K562 (cell line): ENCODE data around the gene COL28A1. TPM values are rescaled to one million over a fixed set of nuclear protein-coding genes. Genes with fewer than 3 reads are reported as not detected.

Source experiments
- ATAC-seq: fragments of 200-7000 bp; cut with Tn5 transposase; 3 replicates; pipeline ENCODE4 v1.9.1; 2020; ENCODE audit warnings: moderate library complexity
- BruUV-seq: library from RNA; stranded (reverse); fragments of 400-500 nt; replicated peaks from 2 replicates; lab custom pipeline; 2021; lab: Mats Ljungman, UMichigan
- CTCF ChIA-PET: fragments of 300-600 bp; formaldehyde crosslinking; extraction: SDS; loops from one replicate; lab custom pipeline; 2021; ENCODE audit warnings: low intra/inter-chr PET ratio; lab: Yijun Ruan, JAX
- POLR2A ChIA-PET: fragments of 300-600, 350-650 bp; sonication (Branson Sonifier 250); formaldehyde crosslinking; extraction: SDS; loops from one replicate; lab custom pipeline; 2021; ENCODE audit warnings: antibody characterized with exemption, inconsistent platforms; lab: Yijun Ruan, JAX
- DNase-seq, 4 experiments: peaks; one replicate each; pipeline versions ENCODE4 v3.0.0 to v3.0.0-alpha.2; 2011 to 2018; ENCODE audit warnings: low spot score in 3 of 4, mixed read lengths in 3 of 4; ENCODE audit errors: extremely low read depth in 1 of 4
- FAIRE-seq: peaks from 2 replicates; lab custom pipeline; 2011; peaks lifted over from hg19 to GRCh38; lab: Jason Lieb, UNC
- H2AFZ ChIP-seq: 2 replicates; pipeline ENCODE4 v1.6.0; 2011; ENCODE audit warnings: low read depth, low read length, control low read depth, inconsistent platforms
- H3K27ac ChIP-seq: fragments of 200-600 bp; 3 replicates; pipeline ENCODE4 v1.8.0; 2011; ENCODE audit warnings: low read depth, mild to moderate bottlenecking, control low read depth, inconsistent platforms, low read length, moderate library complexity, mixed read lengths; ENCODE audit errors: extremely low read depth
- H3K27me3 ChIP-seq, 2 experiments: fragments of 300-600 bp in 1 of 2; 2 replicates in 1 of 2; 3 replicates in 1 of 2; pipeline versions ENCODE4 v1.6.0 to v1.8.0; 2011; ENCODE audit warnings: inconsistent platforms in 2 of 2, low read length in 2 of 2, mild to moderate bottlenecking in 1 of 2, mixed read lengths in 1 of 2, moderate library complexity in 1 of 2; ENCODE audit not compliant: control insufficient read depth in 2 of 2, insufficient read depth in 2 of 2
- H3K36me3 ChIP-seq: fragments of 300-600 bp; 3 replicates; pipeline ENCODE4 v1.8.0; 2011; ENCODE audit warnings: mild to moderate bottlenecking, low read length, inconsistent platforms; ENCODE audit not compliant: control insufficient read depth, insufficient read depth
- H3K4me1 ChIP-seq, 2 experiments: fragments of 200-600 bp in 1 of 2; replicated peaks in 1 of 2; 2 replicates in 1 of 2; 3 replicates in 1 of 2; pipeline versions ENCODE4 v1.5.1 to v1.8.0; 2011; ENCODE audit warnings: inconsistent platforms in 2 of 2, low read length in 2 of 2, mild to moderate bottlenecking in 1 of 2, mixed read lengths in 1 of 2, moderate library complexity in 1 of 2; ENCODE audit not compliant: control insufficient read depth in 2 of 2, insufficient read depth in 2 of 2
- H3K4me2 ChIP-seq: 2 replicates; pipeline ENCODE4 v1.6.1; 2011; ENCODE audit warnings: low read length, control low read depth, inconsistent platforms, mixed read lengths; ENCODE audit not compliant: insufficient read depth
- H3K4me3 ChIP-seq: fragments of 200-600 bp; sonication (generic), shearing (Covaris generic); 2 replicates; pipeline ENCODE4 v1.5.1; 2016; ENCODE audit warnings: control low read depth, inconsistent platforms
- H3K79me2 ChIP-seq: fragments of 200-600 bp; 3 replicates; pipeline ENCODE4 v1.8.0; 2011; ENCODE audit warnings: low read length, inconsistent platforms; ENCODE audit not compliant: control insufficient read depth, insufficient read depth
- H3K9ac ChIP-seq, 2 experiments: 2 replicates each; pipeline versions ENCODE4 v1.6.0 to v1.6.1; 2011; ENCODE audit warnings: low read depth in 2 of 2, low read length in 2 of 2, control low read depth in 1 of 2, inconsistent platforms in 1 of 2, mild to moderate bottlenecking in 1 of 2, mixed read lengths in 1 of 2; ENCODE audit not compliant: insufficient read depth in 1 of 2
- H3K9me1 ChIP-seq: one replicate; pipeline ENCODE4 v1.6.0; 2011; ENCODE audit warnings: inconsistent platforms, mild to moderate bottlenecking, low read length, moderate library complexity; ENCODE audit not compliant: control insufficient read depth, insufficient read depth
- H3K9me3 ChIP-seq: replicated peaks from 2 replicates; pipeline ENCODE4 v1.5.1; 2011; ENCODE audit warnings: low read depth, low read length, inconsistent platforms; ENCODE audit not compliant: control insufficient read depth, insufficient read depth
- H4K20me1 ChIP-seq: replicated peaks from 2 replicates; pipeline ENCODE4 v1.6.1; 2011; ENCODE audit warnings: low read length, inconsistent platforms, mixed read lengths; ENCODE audit not compliant: control insufficient read depth, insufficient read depth
- EZH2 ChIP-seq: IDR thresholded peaks from 2 replicates; pipeline ENCODE4 v1.6.1; 2012; ENCODE audit warnings: low read depth, mild to moderate bottlenecking, inconsistent platforms, low read length, borderline replicate concordance
- HNRNPL ChIP-seq: fragments of 200-400 bp; formaldehyde crosslinking; IDR thresholded peaks from 2 replicates; pipeline ENCODE4 v1.6.1; 2017; ENCODE audit warnings: low read depth, mild to moderate bottlenecking, low read length
- NCOA2 ChIP-seq, 2 experiments: fragments of 450-650 bp; IDR thresholded peaks; 2 replicates each; pipeline ENCODE4 v1.6.1; 2018; ENCODE audit warnings: mild to moderate bottlenecking in 2 of 2, moderate library complexity in 1 of 2; ENCODE audit not compliant: partially characterized antibody in 2 of 2
- PTRF ChIP-seq: fragments of 450-650 bp; IDR thresholded peaks from 2 replicates; pipeline ENCODE4 v1.6.1; 2016; ENCODE audit warnings: mild to moderate bottlenecking, missing genetic modification characterization, missing compliant biosample characterization
- RAD21 ChIP-seq, 2 experiments: fragments of 250-450 bp in 1 of 2; fragments of 450-650 bp in 1 of 2; sonication (Bioruptor Pico) in 1 of 2; formaldehyde crosslinking in 1 of 2; IDR thresholded peaks in 1 of 2; conservative IDR thresholded peaks in 1 of 2; 2 replicates each; pipeline versions ENCODE4 v1.4.0 to v1.8.0; 2020 to 2022; ENCODE audit warnings: mild to moderate bottlenecking in 2 of 2, moderate library complexity in 1 of 2
- SMC3 ChIP-seq: conservative IDR thresholded peaks from 2 replicates; pipeline ENCODE4 v1.6.1; 2011; ENCODE audit warnings: low read depth, low read length, improper control_type of control experiment; ENCODE audit not compliant: insufficient read depth
- SREBF1 ChIP-seq: fragments of 150-350 bp; IDR thresholded peaks from 2 replicates; pipeline ENCODE4 v1.6.1; 2014; ENCODE audit warnings: antibody characterized with exemption, low read depth, low read length, borderline replicate concordance
- TAF1 ChIP-seq: IDR thresholded peaks from 2 replicates; pipeline ENCODE4 v1.6.1; 2011; ENCODE audit warnings: mild to moderate bottlenecking, low read length, moderate library complexity; ENCODE audit not compliant: insufficient read depth, control insufficient read depth, severe bottlenecking; ENCODE audit errors: extremely low read depth
- TCF7 ChIP-seq: sonication (generic); IDR thresholded peaks from 2 replicates; pipeline ENCODE4 v1.6.1; 2016; ENCODE audit warnings: antibody characterized with exemption, borderline replicate concordance
- TEAD2 ChIP-seq: fragments of 450-650 bp; IDR thresholded peaks from 2 replicates; pipeline ENCODE4 v1.6.1; 2016; ENCODE audit warnings: missing genetic modification characterization, control low read depth, missing compliant biosample characterization
- ZBTB8A ChIP-seq: fragments of 450-650 bp; IDR thresholded peaks from 2 replicates; pipeline ENCODE4 v1.6.1; 2018; ENCODE audit warnings: mild to moderate bottlenecking, moderate library complexity; ENCODE audit not compliant: partially characterized antibody
- ZC3H8 ChIP-seq: fragments of 450-650 bp; IDR thresholded peaks from 2 replicates; pipeline ENCODE4 v1.6.1; 2017
- ZNF436 ChIP-seq: fragments of 250-450, 450-650 bp; sonication (Bioruptor Pico); formaldehyde crosslinking; IDR thresholded peaks from 2 replicates; pipeline ENCODE4 v1.7.0; 2020; ENCODE audit warnings: mild to moderate bottlenecking
- WGBS: fragments of 100-300 bp; shearing (Covaris generic); methylation state at CpG from one replicate; pipeline ENCODE4 v1.1.6; 2016; ENCODE audit warnings: low coverage, mixed read lengths; ENCODE audit not compliant: insufficient coverage; ENCODE audit errors: missing lambda C conversion rate; 5-methylcytosine and 5-hydroxymethylcytosine counted together
- in situ Hi-C: fragments of 300-500 bp; cut with MboI; formaldehyde crosslinking; loops from 4 replicates; pipeline ENCODE4 v1.15.0; 2018; ENCODE audit warnings: inconsistent platforms, mixed read lengths
- intact Hi-C: fragments of 100-400 bp; cut with micrococcal nuclease; formaldehyde crosslinking; loops from 2 replicates; pipeline ENCODE4 v1.14.2; 2022
- polyA plus RNA-seq, 8 experiments: library from polyadenylated mRNA; depleted of rRNA in 4 of 8; stranded (reverse) in 5 of 8; unstranded in 3 of 8; fragments of >200 nt; fragmentation: Nextera tagmentation in 2 of 8; fragmentation: Illumina TruSeq in 1 of 8; extraction: Ambion mirVana in 2 of 8; extraction: Trizol in 1 of 8; gene quantifications; 2 replicates each; pipeline versions ENCODE4 v1.2.1 to v1.2.3, GENCODE V29; 2011 to 2014; ENCODE audit warnings: inconsistent platforms in 1 of 8, missing spikeins in 1 of 8
- total RNA-seq, 7 experiments: library from RNA; depleted of rRNA in 6 of 7; stranded (reverse); fragments of >200 nt in 6 of 7; fragmentation: Illumina TruSeq in 2 of 7; extraction: Trizol in 2 of 7; gene quantifications; 2 replicates each; pipeline versions ENCODE4 v1.2.1 to v1.2.3, GENCODE V29; 2011 to 2021; ENCODE audit warnings: low replicate concordance in 1 of 7
- TF ChIP-seq, protein P1 (sequence below): fragments of 250-450 bp; sonication (Bioruptor Pico); IDR thresholded peaks from 2 replicates; pipeline ENCODE4 v1.9.0; 2021; ENCODE audit warnings: mild to moderate bottlenecking, inconsistent platforms
- TF ChIP-seq, protein P2 (sequence below): fragments of 250-450 bp; sonication (Bioruptor Pico); IDR thresholded peaks from 2 replicates; pipeline ENCODE4 v1.8.0; 2021; ENCODE audit warnings: borderline replicate concordance, mild to moderate bottlenecking, moderate library complexity; ENCODE audit not compliant: poor library complexity, severe bottlenecking
- TF ChIP-seq, protein P3 (sequence below): fragments of 250-450 bp; sonication (Bioruptor Pico); IDR thresholded peaks from 2 replicates; pipeline ENCODE4 v1.5.1; 2021; ENCODE audit warnings: mild to moderate bottlenecking
- TF ChIP-seq, protein P4 (sequence below): fragments of 450-650 bp; formaldehyde crosslinking; IDR thresholded peaks from 2 replicates; pipeline ENCODE4 v1.4.0; 2022; ENCODE audit warnings: missing genetic modification characterization

COL28A1 gene
- total and polyA plus RNA-seq, 9 of the 15 experiments (the other 6 are each of a cell fraction or from before 2014, with no cell fraction given), result 0.03 to 0.13 (median 0.05) TPM; not detected in 3

DNA sequence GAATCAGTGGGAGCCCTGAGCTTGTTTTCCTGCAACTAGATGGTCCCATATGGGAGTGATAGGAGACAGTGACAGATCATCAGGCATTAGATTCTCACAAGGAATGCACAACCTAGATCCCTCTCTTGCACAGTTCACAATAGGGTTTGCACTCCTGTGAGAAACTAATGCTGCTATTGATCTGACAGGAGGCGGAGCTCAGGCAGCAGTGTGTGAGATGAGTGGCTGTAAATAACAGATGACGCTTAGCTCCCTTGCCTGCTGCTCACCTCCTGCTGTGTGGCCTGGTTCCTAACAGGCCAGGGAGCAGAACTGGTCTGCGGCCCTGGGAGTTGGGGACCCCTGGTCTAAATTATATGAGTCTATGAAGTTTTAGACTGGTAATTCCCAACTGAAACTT is 34.9 kb upstream of the COL28A1 start:
- no peak overlapping the region for H3K4me3 ChIP-seq
- no TSS peak for BruUV-seq
- DNase-seq (no peak), FAIRE-seq (no peak), ATAC-seq (no peak)
- intact Hi-C loops, result no loop called here
- no peaks in the 10 kb centered on the region for H3K9me1 ChIP-seq
- no peaks in the 10 kb centered on the region for H3K9me3 ChIP-seq
- CTCF ChIA-PET, result no interaction called here
- no peak overlapping the region for H3K4me2 ChIP-seq
- POLR2A ChIA-PET, result no interaction called here
- H3K4me1 ChIP-seq, result peaks cover 9 to 10% of the 10 kb centered on the region in 2 experiments; a peak in 4 of 5 replicates
- H4K20me1 ChIP-seq, result no peaks in the 10 kb centered on the region
- WGBS, result 76% methylated on average over 3 of the region's 3 CpGs
- TF ChIP-seq ZNF436 (CRISPR knock-in tag), result no peak
- TF ChIP-seq RAD21 (CRISPR knock-in tag; conservative IDR thresholded peaks at IDR 0.05 in 1 of 2, IDR thresholded peaks at IDR 0.05 in 1 of 2), result no peak
- no peak for TF ChIP-seq TEAD2 (tag)
- TF ChIP-seq HNRNPL, result no peak
- TF ChIP-seq, protein P1, sequence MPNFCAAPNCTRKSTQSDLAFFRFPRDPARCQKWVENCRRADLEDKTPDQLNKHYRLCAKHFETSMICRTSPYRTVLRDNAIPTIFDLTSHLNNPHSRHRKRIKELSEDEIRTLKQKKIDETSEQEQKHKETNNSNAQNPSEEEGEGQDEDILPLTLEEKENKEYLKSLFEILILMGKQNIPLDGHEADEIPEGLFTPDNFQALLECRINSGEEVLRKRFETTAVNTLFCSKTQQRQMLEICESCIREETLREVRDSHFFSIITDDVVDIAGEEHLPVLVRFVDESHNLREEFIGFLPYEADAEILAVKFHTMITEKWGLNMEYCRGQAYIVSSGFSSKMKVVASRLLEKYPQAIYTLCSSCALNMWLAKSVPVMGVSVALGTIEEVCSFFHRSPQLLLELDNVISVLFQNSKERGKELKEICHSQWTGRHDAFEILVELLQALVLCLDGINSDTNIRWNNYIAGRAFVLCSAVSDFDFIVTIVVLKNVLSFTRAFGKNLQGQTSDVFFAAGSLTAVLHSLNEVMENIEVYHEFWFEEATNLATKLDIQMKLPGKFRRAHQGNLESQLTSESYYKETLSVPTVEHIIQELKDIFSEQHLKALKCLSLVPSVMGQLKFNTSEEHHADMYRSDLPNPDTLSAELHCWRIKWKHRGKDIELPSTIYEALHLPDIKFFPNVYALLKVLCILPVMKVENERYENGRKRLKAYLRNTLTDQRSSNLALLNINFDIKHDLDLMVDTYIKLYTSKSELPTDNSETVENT (CRISPR knock-in tag), result no peak
- TF ChIP-seq ZBTB8A, result no peak
- no peak for TF ChIP-seq ZC3H8
- TF ChIP-seq, protein P2, sequence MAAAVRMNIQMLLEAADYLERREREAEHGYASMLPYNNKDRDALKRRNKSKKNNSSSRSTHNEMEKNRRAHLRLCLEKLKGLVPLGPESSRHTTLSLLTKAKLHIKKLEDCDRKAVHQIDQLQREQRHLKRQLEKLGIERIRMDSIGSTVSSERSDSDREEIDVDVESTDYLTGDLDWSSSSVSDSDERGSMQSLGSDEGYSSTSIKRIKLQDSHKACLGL (CRISPR knock-in tag), result no peak
- TF ChIP-seq SMC3, result no peak
- TF ChIP-seq SREBF1, result no peak
- TF ChIP-seq, protein P3, sequence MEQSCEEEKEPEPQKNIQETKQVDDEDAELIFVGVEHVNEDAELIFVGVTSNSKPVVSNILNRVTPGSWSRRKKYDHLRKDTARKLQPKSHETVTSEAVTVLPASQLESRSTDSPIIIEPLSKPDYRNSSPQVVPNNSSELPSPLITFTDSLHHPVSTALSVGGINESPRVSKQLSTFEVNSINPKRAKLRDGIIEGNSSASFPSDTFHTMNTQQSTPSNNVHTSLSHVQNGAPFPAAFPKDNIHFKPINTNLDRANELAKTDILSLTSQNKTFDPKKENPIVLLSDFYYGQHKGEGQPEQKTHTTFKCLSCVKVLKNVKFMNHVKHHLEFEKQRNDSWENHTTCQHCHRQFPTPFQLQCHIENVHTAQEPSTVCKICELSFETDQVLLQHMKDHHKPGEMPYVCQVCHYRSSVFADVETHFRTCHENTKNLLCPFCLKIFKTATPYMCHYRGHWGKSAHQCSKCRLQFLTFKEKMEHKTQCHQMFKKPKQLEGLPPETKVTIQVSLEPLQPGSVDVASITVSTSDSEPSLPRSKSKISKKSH (CRISPR knock-in tag), result no peak
- TF ChIP-seq TCF7, result no peak
- TF ChIP-seq, protein P4, sequence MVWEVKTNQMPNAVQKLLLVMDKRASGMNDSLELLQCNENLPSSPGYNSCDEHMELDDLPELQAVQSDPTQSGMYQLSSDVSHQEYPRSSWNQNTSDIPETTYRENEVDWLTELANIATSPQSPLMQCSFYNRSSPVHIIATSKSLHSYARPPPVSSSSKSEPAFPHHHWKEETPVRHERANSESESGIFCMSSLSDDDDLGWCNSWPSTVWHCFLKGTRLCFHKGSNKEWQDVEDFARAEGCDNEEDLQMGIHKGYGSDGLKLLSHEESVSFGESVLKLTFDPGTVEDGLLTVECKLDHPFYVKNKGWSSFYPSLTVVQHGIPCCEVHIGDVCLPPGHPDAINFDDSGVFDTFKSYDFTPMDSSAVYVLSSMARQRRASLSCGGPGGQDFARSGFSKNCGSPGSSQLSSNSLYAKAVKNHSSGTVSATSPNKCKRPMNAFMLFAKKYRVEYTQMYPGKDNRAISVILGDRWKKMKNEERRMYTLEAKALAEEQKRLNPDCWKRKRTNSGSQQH (CRISPR knock-in tag), result no peak
- TF ChIP-seq TAF1, result no peak
- TF ChIP-seq PTRF (tag), result no peak
- TF ChIP-seq EZH2, result no peak
- TF ChIP-seq NCOA2 (IDR thresholded peaks at IDR 0.05; ENCODE audit: partially characterized antibody in 2 of 2), result no peak
- in situ Hi-C loops, result no loop called here
- no peak overlapping the region for H3K27ac ChIP-seq
- no peak overlapping the region for H2AFZ ChIP-seq
- no peak overlapping the region for H3K9ac ChIP-seq
- H3K36me3 ChIP-seq, result peaks cover 52% of the 10 kb centered on the region
- H3K27me3 ChIP-seq, result no peaks in the 10 kb centered on the region
- H3K79me2 ChIP-seq, result peaks cover 64% of the 10 kb centered on the region
